ENCODE measurements around the gene ADAMTS10.

Gene ADAMTS10

DNA sequence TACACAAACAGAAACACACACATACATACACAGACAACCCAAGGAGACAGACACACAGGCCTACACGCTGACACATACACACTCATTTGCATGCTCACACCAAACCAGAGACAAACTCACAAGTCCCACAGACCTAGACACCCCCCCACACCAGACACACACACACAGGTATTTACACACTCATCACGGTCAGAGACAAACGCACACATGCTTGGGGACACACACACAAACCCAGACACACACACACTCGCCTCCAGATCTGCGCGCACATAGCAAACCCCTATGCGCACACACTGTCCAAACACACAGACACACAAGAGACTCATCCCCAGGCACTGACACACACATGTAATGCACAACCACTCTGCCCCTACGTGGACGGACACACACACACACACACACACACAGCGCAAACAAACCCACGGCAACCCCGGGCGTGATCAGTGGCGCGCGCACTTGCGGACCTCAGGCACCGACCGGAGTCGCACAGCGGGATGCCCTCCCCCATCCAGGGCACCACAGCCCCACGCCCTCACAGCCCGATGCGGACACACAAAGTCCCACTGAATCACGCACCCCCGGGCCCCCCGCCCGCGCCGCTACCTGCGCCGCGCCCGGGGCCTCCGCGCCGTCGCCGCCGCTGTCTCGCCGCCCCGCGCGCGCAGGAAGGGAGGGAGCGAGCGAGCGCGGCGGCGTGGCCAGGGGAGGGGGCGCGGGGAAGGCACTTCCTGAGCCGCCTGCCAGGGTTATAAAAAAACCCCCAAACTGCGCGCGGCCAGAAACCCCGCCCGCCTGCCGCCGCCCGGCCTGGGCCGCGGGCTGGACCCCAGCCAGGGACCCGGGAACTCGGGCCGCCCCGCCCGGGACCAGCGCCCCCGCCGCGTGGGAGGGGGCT lies at the start of gene ADAMTS10:
ADAMTS10 (minus strand) TSS at position 675 of the 895 bp plus-strand sequence. CDS start 5,005 bp downstream, outside the sequence.
- H3K4me1 ChIP-seq (ENCODE audit: control insufficient read depth in 1 of 2, insufficient read depth in 1 of 2, low read depth in 1 of 2, low read length in 1 of 2), result peaks cover 9 to 12% of the 10 kb centered on the region in 2 experiments
- H3K36me3 ChIP-seq, result no peaks in the 10 kb centered on the region
- peaks cover 91% of the 10 kb centered on the region for H3K27me3 ChIP-seq
- TF ChIP-seq, protein P1, sequence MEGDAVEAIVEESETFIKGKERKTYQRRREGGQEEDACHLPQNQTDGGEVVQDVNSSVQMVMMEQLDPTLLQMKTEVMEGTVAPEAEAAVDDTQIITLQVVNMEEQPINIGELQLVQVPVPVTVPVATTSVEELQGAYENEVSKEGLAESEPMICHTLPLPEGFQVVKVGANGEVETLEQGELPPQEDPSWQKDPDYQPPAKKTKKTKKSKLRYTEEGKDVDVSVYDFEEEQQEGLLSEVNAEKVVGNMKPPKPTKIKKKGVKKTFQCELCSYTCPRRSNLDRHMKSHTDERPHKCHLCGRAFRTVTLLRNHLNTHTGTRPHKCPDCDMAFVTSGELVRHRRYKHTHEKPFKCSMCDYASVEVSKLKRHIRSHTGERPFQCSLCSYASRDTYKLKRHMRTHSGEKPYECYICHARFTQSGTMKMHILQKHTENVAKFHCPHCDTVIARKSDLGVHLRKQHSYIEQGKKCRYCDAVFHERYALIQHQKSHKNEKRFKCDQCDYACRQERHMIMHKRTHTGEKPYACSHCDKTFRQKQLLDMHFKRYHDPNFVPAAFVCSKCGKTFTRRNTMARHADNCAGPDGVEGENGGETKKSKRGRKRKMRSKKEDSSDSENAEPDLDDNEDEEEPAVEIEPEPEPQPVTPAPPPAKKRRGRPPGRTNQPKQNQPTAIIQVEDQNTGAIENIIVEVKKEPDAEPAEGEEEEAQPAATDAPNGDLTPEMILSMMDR (IDR thresholded peaks at IDR 0.05), result no peak
- no peak within 1 kb of the TSS for H3K27ac ChIP-seq
- no peaks in the 10 kb centered on the region for H3K9me3 ChIP-seq
- H3K4me3 ChIP-seq (ENCODE audit: low read depth in 1 of 2, low read length in 1 of 2), result no peak within 1 kb of the TSS

DNA sequence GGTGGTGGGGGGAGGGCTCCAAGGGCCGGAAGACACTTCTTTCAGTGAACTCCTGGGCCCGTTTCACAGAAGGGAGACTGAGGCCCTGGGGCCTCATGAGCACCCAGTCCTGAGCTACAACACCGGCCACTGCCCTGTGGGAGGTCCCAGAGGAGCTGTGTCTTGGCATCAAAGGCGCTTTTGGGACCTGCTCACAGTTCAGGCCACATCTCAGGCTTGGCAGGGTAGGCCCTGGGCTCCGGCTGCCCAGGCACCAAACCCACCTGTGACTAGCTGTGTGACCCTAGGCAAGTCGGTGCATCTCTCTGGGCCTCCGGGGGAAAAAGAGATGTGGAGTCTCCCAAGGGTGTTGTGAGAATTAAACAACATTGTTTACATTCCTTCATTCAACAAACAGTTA lies 49.4 kb upstream of the ADAMTS10 start:
- Histone ChIP-seq H3K4me3 (ENCODE audit: low read depth in 1 of 2, low read length in 1 of 2) (no peak overlapping the region), H3K9me3 (no peaks in the 10 kb centered on the region), H3K27ac (no peak overlapping the region), H3K27me3 (peaks cover 44% of the 10 kb centered on the region), H3K36me3 (no peaks in the 10 kb centered on the region), H3K4me1 (ENCODE audit: control insufficient read depth in 1 of 2, insufficient read depth in 1 of 2, low read depth in 1 of 2, low read length in 1 of 2) (peaks cover 2% of the 10 kb centered on the region in 2 experiments)
- TF ChIP-seq, protein P1 (IDR thresholded peaks at IDR 0.05), result no peak

DNA sequence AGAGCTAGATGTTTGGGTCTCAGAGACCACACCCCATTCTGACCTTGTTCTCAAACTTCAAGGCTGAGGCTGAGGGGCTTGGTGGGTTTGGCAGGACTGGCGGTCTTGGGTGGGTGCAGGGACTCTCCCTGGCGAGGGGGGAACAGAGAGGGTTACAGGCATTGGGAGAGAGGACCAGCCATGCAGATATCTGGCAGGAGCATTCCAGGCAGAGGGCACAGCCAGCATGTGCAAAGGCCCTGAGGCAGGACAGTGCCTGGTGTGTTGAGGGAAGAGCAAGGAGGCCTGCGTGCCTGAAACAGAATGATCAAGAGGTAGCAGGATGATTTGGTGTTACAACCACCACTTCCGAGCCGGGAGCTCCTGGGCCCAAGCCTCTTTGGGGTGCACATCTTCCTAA lies 47.4 kb upstream of the ADAMTS10 start:
- H3K27ac ChIP-seq, result no peak overlapping the region
- H3K9me3 ChIP-seq, result no peaks in the 10 kb centered on the region
- no peak overlapping the region for H3K4me3 ChIP-seq (ENCODE audit: low read depth in 1 of 2, low read length in 1 of 2)
- peaks cover 24% of the 10 kb centered on the region for H3K27me3 ChIP-seq
- TF ChIP-seq, protein P1 (IDR thresholded peaks at IDR 0.05), result no peak
- peaks cover 6 to 9% of the 10 kb centered on the region in 2 experiments for H3K4me1 ChIP-seq (ENCODE audit: control insufficient read depth in 1 of 2, insufficient read depth in 1 of 2, low read depth in 1 of 2, low read length in 1 of 2)
- H3K36me3 ChIP-seq, result no peaks in the 10 kb centered on the region

DNA sequence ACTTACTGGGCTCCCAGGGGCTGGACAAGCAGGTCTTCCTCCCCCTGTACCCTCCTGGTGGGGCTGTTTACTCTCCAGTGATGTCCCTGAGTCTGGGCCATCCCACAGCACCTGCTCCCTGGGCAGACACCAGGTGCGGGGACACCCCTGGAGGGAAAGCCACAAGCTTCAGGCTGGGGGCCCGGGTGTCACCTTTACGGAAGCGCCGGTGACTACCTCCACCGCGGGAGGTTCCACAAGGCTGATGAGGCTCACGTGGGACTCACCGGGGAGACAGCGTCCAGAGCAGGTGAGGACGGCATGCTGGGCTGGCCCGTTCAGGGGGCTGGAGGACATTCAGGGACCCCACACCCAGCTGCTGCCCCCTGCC lies 44.8 kb upstream of the ADAMTS10 start:
- no peaks in the 10 kb centered on the region for H3K36me3 ChIP-seq
- H3K27ac ChIP-seq, result no peak overlapping the region
- H3K4me1 ChIP-seq (ENCODE audit: control insufficient read depth in 1 of 2, insufficient read depth in 1 of 2, low read depth in 1 of 2, low read length in 1 of 2), result peaks cover 13 to 16% of the 10 kb centered on the region in 2 experiments
- no peak overlapping the region for H3K4me3 ChIP-seq (ENCODE audit: low read depth in 1 of 2, low read length in 1 of 2)
- TF ChIP-seq, protein P1 (IDR thresholded peaks at IDR 0.05), result no peak
- no peaks in the 10 kb centered on the region for H3K9me3 ChIP-seq
- peaks cover 23% of the 10 kb centered on the region for H3K27me3 ChIP-seq

DNA sequence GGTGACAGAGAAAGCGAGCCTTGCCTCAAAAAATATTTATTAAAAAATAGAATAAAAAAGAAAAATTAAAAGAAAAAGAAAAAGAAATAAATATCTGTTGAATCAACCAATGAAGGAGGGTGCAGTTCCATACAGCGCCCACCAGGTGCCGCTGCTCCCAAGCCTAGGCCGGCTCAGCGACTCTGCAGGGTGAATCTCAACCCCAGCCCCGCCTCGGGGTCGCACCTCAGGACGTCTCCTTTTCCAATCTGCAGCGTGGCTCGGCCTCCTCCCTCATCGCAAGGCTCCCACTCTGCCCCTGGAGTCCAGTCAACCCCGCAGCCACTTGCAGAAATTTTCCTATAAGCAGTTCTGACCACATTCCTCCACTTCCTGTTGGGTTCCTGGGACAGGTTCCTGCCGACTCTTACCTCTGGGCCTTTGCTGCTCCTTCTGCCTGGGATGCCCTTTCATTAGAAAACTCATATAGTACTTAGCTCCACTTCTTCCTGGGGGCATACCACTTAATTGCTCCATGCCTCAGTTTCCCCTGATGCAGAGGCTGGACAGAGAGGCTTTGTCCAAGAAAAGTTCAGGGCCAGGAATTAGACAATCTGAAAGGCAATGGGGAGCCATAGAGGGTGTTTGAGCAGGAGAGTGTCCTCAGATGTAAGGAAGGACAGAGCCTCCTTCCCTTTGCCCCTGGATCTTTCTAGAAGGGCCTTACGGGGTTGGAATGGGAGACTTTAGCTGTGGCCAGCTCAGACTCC lies 44.2 kb upstream of the ADAMTS10 start:
- H3K4me1 ChIP-seq (ENCODE audit: control insufficient read depth in 1 of 2, insufficient read depth in 1 of 2, low read depth in 1 of 2, low read length in 1 of 2), result peaks cover 19 to 21% of the 10 kb centered on the region in 2 experiments

More for the DNA sequence above, 44.2 kb upstream of the ADAMTS10 start:
- Histone ChIP-seq H3K36me3 (no peaks in the 10 kb centered on the region), H3K4me3 (ENCODE audit: low read depth in 1 of 2, low read length in 1 of 2) (peak overlapping the region; percentile 36 to 39), H3K27ac (no peak overlapping the region), H3K27me3 (peaks cover 19% of the 10 kb centered on the region), H3K9me3 (no peaks in the 10 kb centered on the region)
- TF ChIP-seq, protein P1 (IDR thresholded peaks at IDR 0.05), result peak; percentile 85

All from neutrophil (primary cell).